HepG2 (cell line): ENCODE data around the gene C22orf42. TPM values are rescaled to one million over a fixed set of nuclear protein-coding genes. Genes with fewer than 3 reads are reported as not detected.

Experiments
- ATAC-seq: fragments of 200-7000 bp; cut with Tn5 transposase; 3 replicates; pipeline ENCODE4 v1.9.1; 2020; ENCODE audit warnings: mild to moderate bottlenecking, moderate library complexity
- BruUV-seq: library from RNA; stranded (reverse); fragments of 400-500 nt; replicated peaks from 2 replicates; lab custom pipeline; 2021; lab: Mats Ljungman, UMichigan
- CTCF ChIA-PET: fragments of 300-600 bp; formaldehyde crosslinking; extraction: SDS; loops from one replicate; lab custom pipeline; 2021; ENCODE audit warnings: low total read pairs, inconsistent platforms, low intra/inter-chr PET ratio; lab: Yijun Ruan, JAX
- POLR2A ChIA-PET: fragments of 350-600 bp; sonication (Branson Sonifier 250); formaldehyde crosslinking; loops from one replicate; lab custom pipeline; 2020; ENCODE audit warnings: antibody characterized with exemption, inconsistent platforms; lab: Yijun Ruan, JAX
- DNase-seq: peaks from one replicate; pipeline ENCODE4 v3.0.0-alpha.2; 2015; ENCODE audit warnings: low spot score
- FAIRE-seq: peaks from 3 replicates; lab custom pipeline; 2011; peaks lifted over from hg19 to GRCh38; lab: Jason Lieb, UNC
- H2AFZ ChIP-seq: one replicate; pipeline ENCODE4 v1.6.1; 2011; ENCODE audit warnings: low read length, inconsistent platforms
- H3K27ac ChIP-seq: fragments of 300-600 bp; 3 replicates; pipeline ENCODE4 v1.8.0; 2011; ENCODE audit warnings: mixed run types, mild to moderate bottlenecking, mixed read lengths, low read length, inconsistent platforms; ENCODE audit not compliant: insufficient read depth; ENCODE audit errors: extremely low read length
- H3K27me3 ChIP-seq, 2 experiments: fragments of 200-600 bp in 1 of 2; 2 replicates in 1 of 2; 3 replicates in 1 of 2; pipeline versions ENCODE4 v1.6.0 to v1.8.0; 2011; ENCODE audit warnings: low read length in 2 of 2, mild to moderate bottlenecking in 2 of 2, moderate library complexity in 2 of 2, inconsistent platforms in 1 of 2; ENCODE audit not compliant: insufficient read depth in 2 of 2, control insufficient read depth in 1 of 2
- H3K36me3 ChIP-seq, 2 experiments: fragments of 200-600 bp in 1 of 2; replicated peaks in 1 of 2; 2 replicates in 1 of 2; 3 replicates in 1 of 2; pipeline versions ENCODE4 v1.5.1 to v1.8.0; 2011; ENCODE audit warnings: low read length in 2 of 2, inconsistent platforms in 1 of 2; ENCODE audit not compliant: insufficient read depth in 2 of 2, control insufficient read depth in 1 of 2
- H3K4me1 ChIP-seq: 2 replicates; pipeline ENCODE4 v1.5.1; 2012; ENCODE audit warnings: low read length, inconsistent platforms; ENCODE audit not compliant: insufficient read depth
- H3K4me2 ChIP-seq: 2 replicates; pipeline ENCODE4 v1.6.0; 2011; ENCODE audit warnings: low read depth, low read length, inconsistent platforms
- H3K4me3 ChIP-seq, 3 experiments: fragments of 200-600 bp in 1 of 3; sonication (generic), shearing (Covaris generic) in 1 of 3; replicated peaks in 1 of 3; 2 replicates each; pipeline ENCODE4 v1.5.1; 2011 to 2016; ENCODE audit warnings: low read length in 3 of 3, inconsistent platforms in 2 of 3, low read depth in 2 of 3, mild to moderate bottlenecking in 2 of 3, control low read depth in 1 of 3, mixed read lengths in 1 of 3; ENCODE audit not compliant: insufficient read depth in 1 of 3
- H3K79me2 ChIP-seq: one replicate; pipeline ENCODE4 v1.6.1; 2011; ENCODE audit warnings: low read length, inconsistent platforms; ENCODE audit not compliant: insufficient read depth
- H3K9ac ChIP-seq: 2 replicates; pipeline ENCODE4 v1.6.0; 2011; ENCODE audit warnings: mild to moderate bottlenecking, low read depth, low read length, inconsistent platforms; ENCODE audit not compliant: insufficient read depth
- H3K9me3 ChIP-seq: 2 replicates; pipeline ENCODE4 v1.5.1; 2012; ENCODE audit warnings: mild to moderate bottlenecking, low read length
- H4K20me1 ChIP-seq: 2 replicates; pipeline ENCODE4 v1.6.0; 2011; ENCODE audit warnings: inconsistent platforms, mild to moderate bottlenecking, low read length, moderate library complexity; ENCODE audit not compliant: insufficient read depth
- ELF3 ChIP-seq: IDR thresholded peaks from 2 replicates; pipeline ENCODE4 v1.6.1; 2016; ENCODE audit warnings: missing genetic modification reagents, missing compliant biosample characterization
- FOXM1 ChIP-seq: sonication (generic); formaldehyde crosslinking; IDR thresholded peaks from 2 replicates; pipeline ENCODE4 v1.5.0; 2020; ENCODE audit warnings: missing genetic modification reagents
- GABPA ChIP-seq, 2 experiments: IDR thresholded peaks; 2 replicates each; pipeline ENCODE4 v1.6.1; 2011 to 2016; ENCODE audit warnings: low read depth in 2 of 2, low read length in 1 of 2, missing biosample characterization in 1 of 2, missing genetic modification characterization in 1 of 2
- GZF1 ChIP-seq: sonication (generic); formaldehyde crosslinking; IDR thresholded peaks from 2 replicates; pipeline ENCODE4 v1.5.1; 2020; ENCODE audit warnings: mild to moderate bottlenecking, missing genetic modification reagents
- HINFP ChIP-seq: sonication (generic); formaldehyde crosslinking; IDR thresholded peaks from 2 replicates; pipeline ENCODE4 v1.4.0; 2020; ENCODE audit warnings: low read depth, mild to moderate bottlenecking, missing genetic modification reagents
- KDM4B ChIP-seq: sonication (generic); formaldehyde crosslinking; IDR thresholded peaks from 2 replicates; pipeline ENCODE4 v1.4.0; 2020; ENCODE audit warnings: missing genetic modification reagents
- KLF11 ChIP-seq: IDR thresholded peaks from 2 replicates; pipeline ENCODE4 v1.6.1; 2016; ENCODE audit warnings: missing compliant biosample characterization
- MATR3 ChIP-seq: sonication (generic); formaldehyde crosslinking; IDR thresholded peaks from 2 replicates; pipeline ENCODE4 v1.4.0; 2020; ENCODE audit warnings: missing genetic modification reagents
- PITX1 ChIP-seq: sonication (generic); formaldehyde crosslinking; IDR thresholded peaks from 2 replicates; pipeline ENCODE4 v1.5.1; 2020; ENCODE audit warnings: mild to moderate bottlenecking, missing genetic modification reagents
- RFX5 ChIP-seq: IDR thresholded peaks from 2 replicates; pipeline ENCODE4 v1.6.1; 2011; ENCODE audit warnings: low read depth, low read length, improper control_type of control experiment
- SIX4 ChIP-seq: sonication (generic); formaldehyde crosslinking; IDR thresholded peaks from 2 replicates; pipeline ENCODE4 v1.4.0; 2020; ENCODE audit warnings: missing genetic modification reagents
- SMYD3 ChIP-seq: sonication (generic); formaldehyde crosslinking; IDR thresholded peaks from 2 replicates; pipeline ENCODE4 v1.8.1; 2023; ENCODE audit warnings: mild to moderate bottlenecking, missing genetic modification reagents
- ZBTB39 ChIP-seq: sonication (generic); formaldehyde crosslinking; IDR thresholded peaks from 2 replicates; pipeline ENCODE4 v1.5.0; 2020; ENCODE audit warnings: missing genetic modification reagents
- ZFP37 ChIP-seq: sonication (generic); formaldehyde crosslinking; IDR thresholded peaks from 2 replicates; pipeline ENCODE4 v1.4.0; 2020; ENCODE audit warnings: missing genetic modification reagents, borderline replicate concordance
- ZFY ChIP-seq: sonication (generic); formaldehyde crosslinking; IDR thresholded peaks from 2 replicates; pipeline ENCODE4 v1.4.0; 2020; ENCODE audit warnings: missing genetic modification reagents
- ZNF253 ChIP-seq: sonication (generic); formaldehyde crosslinking; IDR thresholded peaks from 2 replicates; pipeline ENCODE4 v1.8.0; 2022; ENCODE audit warnings: mild to moderate bottlenecking, missing genetic modification reagents, borderline replicate concordance
- ZNF503 ChIP-seq: sonication (generic); formaldehyde crosslinking; IDR thresholded peaks from 2 replicates; pipeline ENCODE4 v1.4.0; 2020; ENCODE audit warnings: missing genetic modification reagents
- WGBS: methylation state at CpG from one replicate; pipeline ENCODE4 v1.1.6; 2017; ENCODE audit warnings: low lambda C conversion rate; 5-methylcytosine and 5-hydroxymethylcytosine counted together
- in situ Hi-C: cut with HindIII; loops from 2 replicates; pipeline ENCODE4 v1.10.0; 2017; ENCODE audit warnings: low pct_unique_long_range_greater_than_20kb; ENCODE audit not compliant: extremely low pct_ligation_motif_present
- intact Hi-C: fragments of 100-400 bp; cut with micrococcal nuclease; formaldehyde crosslinking; loops from one replicate; pipeline ENCODE4 v1.10.0; 2022; ENCODE audit not compliant: unreplicated experiment
- polyA plus RNA-seq, 8 experiments: library from polyadenylated mRNA; depleted of rRNA in 3 of 8; stranded (reverse) in 7 of 8; unstranded in 1 of 8; fragments of >200 nt; fragmentation: Illumina TruSeq in 4 of 8; extraction: Trizol in 4 of 8; gene quantifications; 2 replicates each; pipeline versions ENCODE4 v1.2.1 to v1.2.3, GENCODE V29; 2011 to 2016; ENCODE audit warnings: low read depth in 4 of 8, missing spikeins in 1 of 8, mixed read lengths in 1 of 8; ENCODE audit not compliant: insufficient read depth in 1 of 8
- total RNA-seq, 5 experiments: library from RNA; depleted of rRNA; stranded (reverse); fragments of >200 nt; fragmentation: Illumina TruSeq; extraction: Trizol; gene quantifications; 2 replicates each; pipeline ENCODE4 v1.2.3, GENCODE V29; 2016; ENCODE audit warnings: low read depth in 1 of 5

The C22orf42 gene
- total and polyA plus RNA-seq, 2 of the 13 experiments (the other 11 are each of a cell fraction or from before 2014, with no cell fraction given), result not detected

GRCh38 chr22:32175683-32176644 is 16.9 kb upstream of the C22orf42 start:
- no TSS peak for BruUV-seq
- H2AFZ ChIP-seq, result no peak overlapping the region
- H3K4me3 ChIP-seq, result no peak overlapping the region
- H3K4me1 ChIP-seq, result no peaks in the 10 kb centered on the region
- no peak overlapping the region for H3K4me2 ChIP-seq
- no peaks in the 10 kb centered on the region for H3K79me2 ChIP-seq
- ChIA-PET POLR2A (no interaction called here), CTCF (no interaction called here)
- 54% methylated on average over 32 of the region's 73 CpGs for WGBS
- no peak for DNase-seq
- in situ Hi-C loops (no loop called here), intact Hi-C loops (no loop called here)
- H3K36me3 ChIP-seq, result no peaks in the 10 kb centered on the region
- no peak overlapping the region for H3K9ac ChIP-seq
- TF ChIP-seq ZNF253 (CRISPR knock-in tag) (no peak), SMYD3 (CRISPR knock-in tag) (no peak), KLF11 (CRISPR knock-in tag) (no peak), ZBTB39 (CRISPR knock-in tag) (no peak), RFX5 (no peak), SIX4 (no peak), ELF3 (no peak), KDM4B (CRISPR knock-in tag) (no peak), GABPA (IDR thresholded peaks at IDR 0.05; ENCODE audit: low read depth, low read length) (no peak), GABPA (CRISPR knock-in tag; IDR thresholded peaks at IDR 0.05; ENCODE audit: low read depth) (no peak), GZF1 (CRISPR knock-in tag) (no peak), PITX1 (no peak), ZFY (CRISPR knock-in tag) (no peak), ZFP37 (no peak), ZNF503 (CRISPR knock-in tag) (no peak), HINFP (CRISPR knock-in tag) (no peak), FOXM1 (CRISPR knock-in tag) (no peak), MATR3 (CRISPR knock-in tag) (no peak)
- H4K20me1 ChIP-seq, result no peaks in the 10 kb centered on the region; the same call in 1 of the 2 replicates
- peaks cover 1 to 37% of the 10 kb centered on the region in 2 experiments; a peak in 3 of 5 replicates for H3K27me3 ChIP-seq
- no peaks in the 10 kb centered on the region for H3K9me3 ChIP-seq
- no peak for ATAC-seq
- no peak for FAIRE-seq
- no peak overlapping the region for H3K27ac ChIP-seq
